NB4 (cell line): ENCODE measurements around the gene IMMP2L.

Source experiments
- MYC ChIP-seq: IDR thresholded peaks from 2 replicates; pipeline ENCODE4 v1.6.1; 2011; ENCODE audit warnings: low read depth, low read length
- POLR2A ChIP-seq: IDR thresholded peaks from 2 replicates; pipeline ENCODE4 v1.6.1; 2011; ENCODE audit warnings: mild to moderate bottlenecking; ENCODE audit not compliant: insufficient read length; ENCODE audit errors: extremely low read depth
- TF ChIP-seq, protein P1 (sequence below): IDR thresholded peaks from 2 replicates; pipeline ENCODE4 v1.6.1; 2011; ENCODE audit warnings: low read depth, low read length
- TF ChIP-seq, protein P2 (sequence below): IDR thresholded peaks from one replicate; pipeline ENCODE4 v1.5.1; 2012; ENCODE audit warnings: low read depth, low read length

DNA sequence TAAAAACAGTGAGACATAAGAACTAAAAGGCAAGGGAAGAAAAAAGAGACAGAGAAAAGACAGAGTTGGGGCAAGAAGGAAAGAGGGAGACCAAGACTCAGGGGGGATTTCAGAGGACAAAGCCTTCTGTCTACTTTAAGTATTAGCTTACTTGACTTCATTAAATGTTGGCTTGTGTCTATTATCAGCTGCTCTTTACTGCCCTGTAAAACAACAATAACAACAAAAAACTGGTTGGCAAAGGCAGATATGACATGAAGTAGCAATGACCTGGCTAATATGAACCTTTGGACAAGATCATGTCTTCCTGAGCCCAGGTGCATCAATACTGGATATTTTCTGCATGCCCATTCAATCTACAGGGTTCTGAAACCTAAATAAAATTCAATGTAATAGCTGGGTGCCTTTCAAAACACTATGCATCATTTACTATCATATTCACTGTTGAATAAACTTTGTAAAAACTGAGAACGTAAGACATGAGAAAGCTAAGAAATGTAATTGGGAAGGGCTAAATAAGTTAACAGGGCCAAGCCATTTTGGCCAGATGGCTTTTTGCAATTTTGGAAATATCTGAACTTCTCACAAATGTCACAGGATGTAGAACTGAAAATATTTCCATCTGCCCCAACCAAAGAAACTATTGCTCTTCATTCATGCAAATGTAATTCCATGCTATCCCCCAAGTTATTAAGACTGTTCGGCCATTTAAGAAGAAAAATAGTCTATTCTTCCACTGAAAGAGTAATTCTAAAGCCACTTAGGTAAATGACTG, 422.0 kb downstream of the IMMP2L start:
- TF ChIP-seq, protein P1, sequence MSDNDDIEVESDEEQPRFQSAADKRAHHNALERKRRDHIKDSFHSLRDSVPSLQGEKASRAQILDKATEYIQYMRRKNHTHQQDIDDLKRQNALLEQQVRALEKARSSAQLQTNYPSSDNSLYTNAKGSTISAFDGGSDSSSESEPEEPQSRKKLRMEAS: no peak
- TF ChIP-seq, protein P2, sequence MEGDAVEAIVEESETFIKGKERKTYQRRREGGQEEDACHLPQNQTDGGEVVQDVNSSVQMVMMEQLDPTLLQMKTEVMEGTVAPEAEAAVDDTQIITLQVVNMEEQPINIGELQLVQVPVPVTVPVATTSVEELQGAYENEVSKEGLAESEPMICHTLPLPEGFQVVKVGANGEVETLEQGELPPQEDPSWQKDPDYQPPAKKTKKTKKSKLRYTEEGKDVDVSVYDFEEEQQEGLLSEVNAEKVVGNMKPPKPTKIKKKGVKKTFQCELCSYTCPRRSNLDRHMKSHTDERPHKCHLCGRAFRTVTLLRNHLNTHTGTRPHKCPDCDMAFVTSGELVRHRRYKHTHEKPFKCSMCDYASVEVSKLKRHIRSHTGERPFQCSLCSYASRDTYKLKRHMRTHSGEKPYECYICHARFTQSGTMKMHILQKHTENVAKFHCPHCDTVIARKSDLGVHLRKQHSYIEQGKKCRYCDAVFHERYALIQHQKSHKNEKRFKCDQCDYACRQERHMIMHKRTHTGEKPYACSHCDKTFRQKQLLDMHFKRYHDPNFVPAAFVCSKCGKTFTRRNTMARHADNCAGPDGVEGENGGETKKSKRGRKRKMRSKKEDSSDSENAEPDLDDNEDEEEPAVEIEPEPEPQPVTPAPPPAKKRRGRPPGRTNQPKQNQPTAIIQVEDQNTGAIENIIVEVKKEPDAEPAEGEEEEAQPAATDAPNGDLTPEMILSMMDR: no peak
- TF ChIP-seq POLR2A (no peak), MYC (no peak)
